Heart right ventricle (tissue), 16 donors: Measurements from ENCODE around the gene SHMT1. TPM values are rescaled to one million over a fixed set of nuclear protein-coding genes. Genes with fewer than 3 reads are reported as not detected.

Experiments
- ATAC-seq, 8 donors: fragments of 200-7000 bp; cut with Tn5 transposase; one replicate each; pipeline ENCODE4 v1.9.1; 2020; ENCODE audit warnings: mild to moderate bottlenecking in 8 of 8, moderate library complexity in 8 of 8, moderate number of reproducible peaks in 1 of 8
- DNase-seq, 2 donors: peaks; one replicate each; pipeline ENCODE4 v3.0.0-alpha.2; 2020
- H3K27ac ChIP-seq, 10 donors: fragments of 200-600 bp; sonication (generic) in 2 of 10; one replicate each; pipeline versions ENCODE4 v1.5.0 to v1.8.0; 2020 to 2022; ENCODE audit warnings: mild to moderate bottlenecking in 3 of 10
- H3K27me3 ChIP-seq, 7 donors: fragments of 200-600 bp; one replicate each; pipeline ENCODE4 v1.8.0; 2021 to 2022; ENCODE audit warnings: mild to moderate bottlenecking in 2 of 7
- H3K36me3 ChIP-seq, 9 donors: fragments of 200-600 bp; sonication (generic) in 1 of 9; one replicate each; pipeline versions ENCODE4 v1.5.0 to v1.8.0; 2020 to 2022; ENCODE audit warnings: mild to moderate bottlenecking in 2 of 9
- H3K4me1 ChIP-seq, 9 donors: fragments of 200-600 bp; sonication (generic) in 1 of 9; one replicate each; pipeline versions ENCODE4 v1.5.0 to v1.8.0; 2020 to 2022; ENCODE audit warnings: mild to moderate bottlenecking in 4 of 9
- H3K4me3 ChIP-seq, 10 donors: fragments of 200-600 bp; sonication (generic) in 2 of 10; one replicate each; pipeline versions ENCODE4 v1.5.0 to v1.8.0; 2020 to 2022; ENCODE audit warnings: mild to moderate bottlenecking in 7 of 10, moderate library complexity in 2 of 10
- H3K9me3 ChIP-seq, 11 donors: fragments of 200-600 bp in 10 of 11; sonication (generic) in 2 of 11; one replicate each; pipeline versions ENCODE4 v1.5.0 to v1.8.0; 2013 to 2022; ENCODE audit warnings: mild to moderate bottlenecking in 2 of 11, control low read depth in 1 of 11, moderate library complexity in 1 of 11
- WGBS, 2 donors: extraction: QIAGEN DNeasy Blood & Tissue Kit; methylation state at CpG; one replicate each; pipeline ENCODE4 v1.1.7; 2013; ENCODE audit warnings: inconsistent platforms in 1 of 2; 5-methylcytosine and 5-hydroxymethylcytosine counted together
- intact Hi-C, 10 donors: fragments of 100-400 bp; cut with DNase I; formaldehyde crosslinking; loops; one replicate each; pipeline versions ENCODE4 v1.11.1 to v1.14.2; 2022
- polyA plus RNA-seq, 2 donors: library from polyadenylated mRNA; stranded (reverse); fragments of 200-250 nt; gene quantifications; one replicate each; pipeline ENCODE4 v1.2.3, GENCODE V29; 2013
- total RNA-seq, 10 donors: library from RNA; stranded (reverse); fragmentation: NEBNext Ultra II Directional in 3 of 10; extraction: Animal tissue kit (Norgen Biotek cat#: 25700) in 3 of 10; gene quantifications; one replicate each; pipeline versions ENCODE4 v1.2.1 to v1.2.4, GENCODE V29; 2021 to 2023
- TF ChIP-seq, protein P1 (sequence below), 9 donors: fragments of 200-600 bp; sonication (generic) in 2 of 9; IDR thresholded peaks; one replicate each; pipeline versions ENCODE4 v1.5.0 to v1.8.0; 2021 to 2022; ENCODE audit warnings: antibody characterized with exemption in 9 of 9, mild to moderate bottlenecking in 5 of 9, moderate library complexity in 1 of 9
- donor health status: Arrhythmogenic right ventricular cardiomyopathy.
- donor health status: ischemic (EF 13 %, LVEDD 7.1; RV severe dilation, severe dysfunction).
- donor health status: healthy with polysubstance abuse.
- donor health status: DM: no; HTN: yes; CAD: no.
- donor health status: DM: no; HTN: no; CAD: no.
- donor health status: ischemic (EF 25% LVEDD 6.9; RV normal size, moderate dysfunction).
- donor health status: ischemic (EF 25% LVEDD 5.7; RV mildly dilated, moderate dysfunction).
- donor health status: healthy.
- donor health status: DM: yes; HTN: yes; CAD: no.
- donor health status: Ischemic cardiomyopathy.
- donor health status: ischemic (EF 35%, LVEDD 5.7; RV mildly dilated, moderate dysfunction).
- donor health status: nonischemic (EF 11% LVEDD 7.7; RV severe dilation, severe dysfunction).
- donor health status: DM: yes; HTN: yes; CAD: no.
- donor health status: PGD.
- donor health status: ischemic (EF 29% LVEDD 5.4; RV normal size, mild dysfunction).
- donor health status: nonischemic (EF 23%, LVEDD 6.1; RV moderate dilation, normal function).

Gene SHMT1
- total and polyA plus RNA-seq, 12 donors = 2.7 to 11.6 (median 5.9) TPM

DNA sequence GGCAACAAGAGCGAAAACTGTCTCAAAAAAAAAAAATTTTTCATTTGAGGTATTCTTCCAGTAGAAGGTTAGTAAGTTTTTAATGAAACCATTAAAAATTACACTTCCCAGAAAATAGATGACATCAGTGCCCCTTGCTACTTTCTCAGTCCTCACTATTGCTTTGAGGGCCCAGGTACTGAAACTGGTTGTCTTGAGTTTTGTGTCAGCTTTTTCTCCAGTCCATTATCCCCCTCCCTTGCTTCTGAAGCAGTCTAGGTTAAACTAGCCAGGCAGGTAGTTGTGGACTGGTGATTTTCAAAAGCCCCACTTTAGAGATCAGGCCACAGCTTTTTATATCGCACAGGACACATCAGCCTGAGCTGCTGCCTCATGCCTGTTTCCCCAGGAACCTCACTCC lies 37.3 kb downstream of the SHMT1 start:
- Histone ChIP-seq H3K4me1 (peaks cover 0 to 5% (median 0%) of the 10 kb centered on the region in 9 donors), H3K36me3 (peaks cover 0 to 100% (median 37%) of the 10 kb centered on the region in 9 donors), H3K4me3 (no peak overlapping the region), H3K27me3 (no peaks in the 10 kb centered on the region), H3K27ac (no peak overlapping the region), H3K9me3 (no peaks in the 10 kb centered on the region)
- WGBS, 2 donors = 98 to 99% methylated on average over 2 of the region's 2 CpGs
- intact Hi-C loops = loop anchor here in 1 of 10 donors (10.0 kb wide), 1 partner anchor 59 kb away; no protein-coding TSS in a partner anchor
- TF ChIP-seq, protein P1, sequence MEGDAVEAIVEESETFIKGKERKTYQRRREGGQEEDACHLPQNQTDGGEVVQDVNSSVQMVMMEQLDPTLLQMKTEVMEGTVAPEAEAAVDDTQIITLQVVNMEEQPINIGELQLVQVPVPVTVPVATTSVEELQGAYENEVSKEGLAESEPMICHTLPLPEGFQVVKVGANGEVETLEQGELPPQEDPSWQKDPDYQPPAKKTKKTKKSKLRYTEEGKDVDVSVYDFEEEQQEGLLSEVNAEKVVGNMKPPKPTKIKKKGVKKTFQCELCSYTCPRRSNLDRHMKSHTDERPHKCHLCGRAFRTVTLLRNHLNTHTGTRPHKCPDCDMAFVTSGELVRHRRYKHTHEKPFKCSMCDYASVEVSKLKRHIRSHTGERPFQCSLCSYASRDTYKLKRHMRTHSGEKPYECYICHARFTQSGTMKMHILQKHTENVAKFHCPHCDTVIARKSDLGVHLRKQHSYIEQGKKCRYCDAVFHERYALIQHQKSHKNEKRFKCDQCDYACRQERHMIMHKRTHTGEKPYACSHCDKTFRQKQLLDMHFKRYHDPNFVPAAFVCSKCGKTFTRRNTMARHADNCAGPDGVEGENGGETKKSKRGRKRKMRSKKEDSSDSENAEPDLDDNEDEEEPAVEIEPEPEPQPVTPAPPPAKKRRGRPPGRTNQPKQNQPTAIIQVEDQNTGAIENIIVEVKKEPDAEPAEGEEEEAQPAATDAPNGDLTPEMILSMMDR (IDR thresholded peaks at IDR 0.05) = no peak
- DNase-seq (no peak), ATAC-seq (no peak)

DNA sequence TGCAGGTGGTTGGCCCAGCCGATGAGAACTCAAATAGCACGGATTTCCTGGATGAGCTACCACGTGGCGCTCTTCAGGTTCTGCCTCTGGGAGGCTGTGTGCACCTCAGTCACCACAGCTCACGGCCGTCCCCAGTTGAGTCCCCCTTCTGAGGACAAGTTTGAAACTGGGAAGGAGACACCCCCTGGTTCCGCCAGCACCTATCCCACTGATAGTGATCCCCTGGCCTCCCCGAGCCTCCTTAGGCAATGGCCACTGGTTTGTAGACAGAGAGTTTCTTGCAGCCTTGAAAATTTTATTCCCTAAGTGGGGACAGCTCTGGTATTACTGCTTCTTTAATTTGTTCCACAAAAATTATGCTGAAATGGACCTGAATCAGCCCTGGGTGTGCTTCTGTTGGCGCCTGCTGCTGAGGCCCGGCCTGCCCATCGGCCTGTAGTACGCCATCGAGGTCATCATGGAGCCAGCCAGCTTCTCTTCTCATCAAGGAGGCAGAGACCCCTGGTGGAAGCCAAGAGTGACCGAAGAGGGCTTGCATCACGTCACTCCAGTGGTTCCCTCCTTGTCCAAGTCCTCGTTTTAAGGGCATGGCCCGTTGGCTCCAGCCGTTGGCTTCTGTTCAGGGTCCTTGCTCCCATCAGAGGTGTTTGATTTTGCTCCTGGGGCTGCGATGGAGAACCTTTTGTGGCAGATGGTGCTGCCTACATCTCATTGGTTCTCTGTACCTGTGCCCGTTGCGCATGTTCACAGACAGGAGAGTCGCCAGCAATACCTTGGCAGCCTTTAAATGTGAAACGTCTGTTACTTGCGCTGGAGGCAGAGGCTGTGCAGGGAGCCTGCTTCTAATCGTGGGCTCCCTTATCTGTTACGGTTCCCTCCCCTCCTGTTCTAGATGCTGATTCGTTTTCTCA lies 39.0 kb downstream of the SHMT1 start:
- H3K4me1 ChIP-seq = peaks cover 4 to 21% (median 14%) of the 10 kb centered on the region in 9 donors
- H3K27me3 ChIP-seq = no peaks in the 10 kb centered on the region
- peaks cover 0 to 97% (median 37%) of the 10 kb centered on the region in 9 donors for H3K36me3 ChIP-seq
- ATAC-seq = no peak
- H3K27ac ChIP-seq = no peak overlapping the region
- no peaks in the 10 kb centered on the region for H3K9me3 ChIP-seq
- TF ChIP-seq, protein P1 (IDR thresholded peaks at IDR 0.05) = no peak
- 86 to 88% methylated on average over 27 of the region's 27 CpGs for WGBS, 2 donors
- DNase-seq = no peak
- H3K4me3 ChIP-seq = no peak overlapping the region
- intact Hi-C loops = loop anchor here in 1 of 10 donors (10.0 kb wide), 1 partner anchor 60 kb away; no protein-coding TSS in a partner anchor

DNA sequence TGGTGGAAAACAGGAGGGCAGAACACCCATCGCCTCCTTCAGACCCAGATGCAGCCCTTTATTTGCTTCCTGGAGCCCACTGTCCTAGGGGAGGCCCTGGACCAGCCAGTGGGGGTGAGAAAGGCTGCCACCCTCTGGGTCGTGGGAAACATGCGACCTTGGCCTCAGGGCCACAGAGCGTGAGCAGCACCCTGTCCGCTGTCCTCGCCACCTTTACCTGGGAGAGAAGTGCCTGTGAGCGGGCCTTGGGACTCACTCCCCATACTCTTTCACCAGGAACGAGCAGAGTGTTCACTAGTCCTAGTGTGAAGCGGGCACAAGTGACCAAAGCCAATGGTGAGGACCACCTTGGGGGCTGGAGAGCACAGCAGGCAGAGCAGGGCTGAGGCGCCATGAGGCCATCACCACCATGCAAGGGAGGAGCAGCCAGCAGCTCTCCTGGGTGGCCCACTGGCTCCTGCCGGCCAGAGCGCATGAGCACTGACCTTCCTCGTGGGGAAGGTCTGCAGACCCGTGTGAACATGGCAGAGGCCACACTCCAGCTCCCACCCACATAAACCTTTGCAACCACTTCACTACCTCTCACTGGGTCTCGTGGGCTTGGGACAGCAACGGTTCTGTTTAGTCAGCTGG lies 39.7 kb downstream of the SHMT1 start:
- peaks cover 0 to 97% (median 37%) of the 10 kb centered on the region in 9 donors for H3K36me3 ChIP-seq

DNA sequence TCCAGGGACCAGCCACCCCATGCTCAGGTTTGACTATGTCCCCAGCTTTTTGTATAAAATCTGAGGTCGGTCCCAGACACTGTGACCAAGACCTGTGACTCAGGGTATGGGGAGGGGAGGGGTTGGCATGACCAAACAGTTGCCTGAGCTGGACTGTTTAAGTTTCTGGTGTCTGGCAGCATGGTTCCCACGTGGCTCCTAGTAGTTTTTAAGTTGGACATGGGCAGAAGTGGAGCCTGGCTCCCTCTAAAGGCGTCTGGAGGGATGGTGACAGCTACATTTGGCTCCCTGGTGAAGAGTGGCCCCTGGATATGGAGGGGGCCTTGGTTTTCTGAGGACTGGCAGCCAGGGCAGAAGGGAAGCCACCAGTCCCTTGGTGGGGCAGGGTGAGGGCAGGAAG lies 40.3 kb downstream of the SHMT1 start:
- H3K27me3 ChIP-seq = no peaks in the 10 kb centered on the region
- H3K36me3 ChIP-seq = peaks cover 0 to 97% (median 37%) of the 10 kb centered on the region in 9 donors
- DNase-seq (no peak), ATAC-seq (no peak)
- 59 to 70% methylated on average over 3 of the region's 3 CpGs for WGBS, 2 donors
- no peak overlapping the region for H3K27ac ChIP-seq
- H3K4me3 ChIP-seq = no peak overlapping the region
- intact Hi-C loops = loop anchor here in 1 of 10 donors (10.0 kb wide), 1 partner anchor 62 kb away; no protein-coding TSS in a partner anchor
- peaks cover 16 to 35% (median 28%) of the 10 kb centered on the region in 9 donors for H3K4me1 ChIP-seq
- TF ChIP-seq, protein P1 (IDR thresholded peaks at IDR 0.05) = no peak
- no peaks in the 10 kb centered on the region for H3K9me3 ChIP-seq

More for the DNA sequence above, 39.7 kb downstream of the SHMT1 start:
- no peak for ATAC-seq
- Histone ChIP-seq H3K4me3 (no peak overlapping the region), H3K4me1 (peaks cover 11 to 29% (median 22%) of the 10 kb centered on the region in 9 donors), H3K27ac (no peak overlapping the region), H3K27me3 (no peaks in the 10 kb centered on the region), H3K9me3 (no peaks in the 10 kb centered on the region)
- DNase-seq = no peak
- TF ChIP-seq, protein P1 (IDR thresholded peaks at IDR 0.05) = no peak
- intact Hi-C loops = loop anchor here in 1 of 10 donors (10.0 kb wide), 1 partner anchor 61 kb away; no protein-coding TSS in a partner anchor
- 93 to 94% methylated on average over 16 of the region's 16 CpGs for WGBS, 2 donors
